Kidney (tissue), 14 donors: ENCODE data around the gene KANK4. TPM values are rescaled to one million over a fixed set of nuclear protein-coding genes. Genes with fewer than 3 reads are reported as not detected.

Experiments used
- DNase-seq, 5 donors: peaks; one replicate each; pipeline ENCODE4 v3.0.0-alpha.2; 2013 to 2020
- FAIRE-seq: peaks from 2 replicates; lab custom pipeline; 2012; peaks lifted over from hg19 to GRCh38; lab: Jason Lieb, UNC
- H3K27ac ChIP-seq, 2 donors: one replicate each; pipeline ENCODE4 v1.7.0; 2013; ENCODE audit warnings: low read depth in 2 of 2, low read length in 2 of 2, inconsistent platforms in 1 of 2
- H3K27me3 ChIP-seq: one replicate; pipeline ENCODE4 v1.7.1; 2013; ENCODE audit warnings: low read length, inconsistent platforms; ENCODE audit not compliant: control insufficient read depth, insufficient read depth
- H3K36me3 ChIP-seq, 3 donors: one replicate each; pipeline versions ENCODE4 v1.7.0 to v1.7.1; 2013; ENCODE audit warnings: low read length in 3 of 3, control low read depth in 1 of 3, inconsistent platforms in 1 of 3; ENCODE audit not compliant: insufficient read depth in 3 of 3, control insufficient read depth in 2 of 3
- H3K4me1 ChIP-seq, 3 donors: one replicate each; pipeline versions ENCODE4 v1.7.0 to v1.7.1; 2013; ENCODE audit warnings: low read length in 3 of 3, inconsistent platforms in 1 of 3, low read depth in 1 of 3; ENCODE audit not compliant: control insufficient read depth in 2 of 3, insufficient read depth in 2 of 3
- H3K4me3 ChIP-seq, 3 donors: one replicate each; pipeline versions ENCODE4 v1.7.0 to v1.8.1; 2013; ENCODE audit warnings: low read length in 3 of 3, control low read depth in 1 of 3, inconsistent platforms in 1 of 3
- H3K9ac ChIP-seq, 3 donors: one replicate each; pipeline versions ENCODE4 v1.7.0 to v1.7.1; 2013; ENCODE audit warnings: low read length in 3 of 3, control low read depth in 1 of 3, inconsistent platforms in 1 of 3
- H3K9me3 ChIP-seq, 3 donors: one replicate each; pipeline versions ENCODE4 v1.7.0 to v1.7.1; 2013; ENCODE audit warnings: low read length in 3 of 3, control low read depth in 1 of 3, inconsistent platforms in 1 of 3; ENCODE audit not compliant: control insufficient read depth in 2 of 3, insufficient read depth in 1 of 3
- intact Hi-C: fragments of 100-400 bp; cut with DNase I; formaldehyde crosslinking; loops from one replicate; pipeline ENCODE4 v1.11.1; 2022
- polyA plus RNA-seq: library from polyadenylated mRNA; stranded (reverse); fragments of 350-450 nt; fragmentation: Illumina TruSeq; extraction: RNeasy Lipid Tissue Mini Kit (QIAGEN cat#74804); gene quantifications from one replicate; pipeline ENCODE4 v1.2.3, GENCODE V29; 2014; ENCODE audit warnings: low read depth, low replicate concordance; ENCODE audit not compliant: insufficient read depth
- total RNA-seq: library from RNA; stranded (reverse); fragmentation: NEBNext Ultra II Directional; extraction: Animal tissue kit (Norgen Biotek cat#: 25700); gene quantifications from one replicate; pipeline ENCODE4 v1.2.1, GENCODE V29; 2021
- TF ChIP-seq, protein P1 (sequence below): IDR thresholded peaks from 3 replicates; pipeline ENCODE4 v1.5.1; 2012; ENCODE audit warnings: mild to moderate bottlenecking, moderate library complexity, borderline replicate concordance; ENCODE audit not compliant: insufficient read depth; ENCODE audit errors: extremely low read depth
- donor health status: control.
- donor health status: control.
- donor health status: control.
- donor health status: control.
- donor health status: control.
- donor health status: DM: yes; HTN: yes; CAD: no.
- donor health status: Normal renal cell carcinoma (clear cell type).

Gene KANK4
- total and polyA plus RNA-seq, 2 donors from 2014 or later: 0.28 to 0.50 TPM

DNA sequence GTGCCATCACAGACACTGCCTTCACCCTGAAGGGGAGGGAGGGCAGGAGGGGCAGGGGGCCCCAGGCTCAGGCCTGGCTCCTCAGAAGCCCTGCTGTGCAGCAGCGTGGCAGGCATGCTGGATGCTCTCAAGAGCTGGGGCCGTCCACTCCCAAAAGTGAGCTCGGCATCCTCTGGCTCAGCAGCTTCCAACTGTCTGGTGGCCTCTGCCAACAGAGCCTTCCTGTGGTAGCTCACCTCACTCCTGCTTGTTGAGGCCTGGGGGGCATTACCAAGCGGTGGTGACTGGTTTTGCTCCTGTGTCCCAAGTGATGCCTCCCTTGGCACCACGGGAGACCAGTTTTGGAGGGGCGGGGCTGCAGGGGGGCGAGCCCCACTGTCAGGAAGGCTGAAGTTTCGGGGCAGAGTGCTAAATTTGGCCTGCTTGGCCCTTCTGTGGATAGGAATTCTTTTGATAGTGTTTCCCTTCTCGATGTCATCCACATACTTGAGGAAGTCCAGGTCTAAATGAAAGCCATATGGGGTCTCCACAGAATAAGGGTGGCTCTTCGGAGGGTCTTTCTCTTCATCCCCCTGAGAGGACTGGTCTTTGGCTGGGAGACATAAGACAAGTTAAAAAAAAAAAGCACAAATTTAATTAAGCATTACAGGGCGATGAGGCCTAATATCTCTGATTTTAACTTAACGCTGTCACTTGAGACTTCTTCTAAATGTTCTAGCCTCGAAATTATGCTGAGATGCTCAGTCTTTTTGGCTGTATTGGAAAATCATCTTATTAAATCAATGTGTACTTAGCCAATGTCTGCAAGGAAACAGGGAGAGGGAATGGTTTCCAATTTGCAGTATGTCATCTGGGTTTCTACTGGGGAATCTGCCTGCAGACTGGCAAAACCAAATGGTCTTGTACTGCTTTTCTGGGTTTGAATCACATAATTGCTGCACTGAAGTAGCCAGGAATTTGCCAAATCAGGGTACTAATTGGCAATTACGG is 44.4 kb downstream of the KANK4 start:
- Histone ChIP-seq H3K27me3 (no peaks in the 10 kb centered on the region), H3K9me3 (peaks cover 0 to 4% (median 0%) of the 10 kb centered on the region in 3 donors), H3K27ac (no peak overlapping the region), H3K4me3 (no peak overlapping the region), H3K36me3 (peaks cover 0 to 2% (median 0%) of the 10 kb centered on the region in 3 donors), H3K9ac (no peak overlapping the region), H3K4me1 (no peaks in the 10 kb centered on the region)
- FAIRE-seq: no peak
- TF ChIP-seq, protein P1, sequence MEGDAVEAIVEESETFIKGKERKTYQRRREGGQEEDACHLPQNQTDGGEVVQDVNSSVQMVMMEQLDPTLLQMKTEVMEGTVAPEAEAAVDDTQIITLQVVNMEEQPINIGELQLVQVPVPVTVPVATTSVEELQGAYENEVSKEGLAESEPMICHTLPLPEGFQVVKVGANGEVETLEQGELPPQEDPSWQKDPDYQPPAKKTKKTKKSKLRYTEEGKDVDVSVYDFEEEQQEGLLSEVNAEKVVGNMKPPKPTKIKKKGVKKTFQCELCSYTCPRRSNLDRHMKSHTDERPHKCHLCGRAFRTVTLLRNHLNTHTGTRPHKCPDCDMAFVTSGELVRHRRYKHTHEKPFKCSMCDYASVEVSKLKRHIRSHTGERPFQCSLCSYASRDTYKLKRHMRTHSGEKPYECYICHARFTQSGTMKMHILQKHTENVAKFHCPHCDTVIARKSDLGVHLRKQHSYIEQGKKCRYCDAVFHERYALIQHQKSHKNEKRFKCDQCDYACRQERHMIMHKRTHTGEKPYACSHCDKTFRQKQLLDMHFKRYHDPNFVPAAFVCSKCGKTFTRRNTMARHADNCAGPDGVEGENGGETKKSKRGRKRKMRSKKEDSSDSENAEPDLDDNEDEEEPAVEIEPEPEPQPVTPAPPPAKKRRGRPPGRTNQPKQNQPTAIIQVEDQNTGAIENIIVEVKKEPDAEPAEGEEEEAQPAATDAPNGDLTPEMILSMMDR: no peak
- intact Hi-C loops: no loop called here
- no peak for DNase-seq

DNA sequence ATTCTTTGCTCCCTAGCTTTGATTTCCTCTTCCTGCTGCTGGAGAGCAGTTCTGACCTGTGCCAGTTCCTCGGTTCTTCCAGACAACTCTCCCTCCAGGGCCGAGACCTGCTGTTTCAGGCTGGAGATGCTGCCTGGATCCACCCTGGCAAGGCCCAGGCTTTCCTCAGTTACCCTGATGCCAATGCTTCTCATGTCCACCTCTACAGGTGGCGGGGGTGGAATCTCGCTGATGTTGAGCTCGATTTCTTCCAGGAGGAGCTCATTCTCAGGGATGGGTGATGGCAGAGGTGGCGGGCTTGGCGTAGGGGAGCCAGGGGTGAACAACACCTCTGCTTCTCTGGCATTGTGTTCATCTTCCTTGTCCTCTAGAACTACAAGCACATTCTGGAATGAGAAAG is 45.3 kb downstream of the KANK4 start:
- H3K27ac ChIP-seq: no peak overlapping the region

DNA sequence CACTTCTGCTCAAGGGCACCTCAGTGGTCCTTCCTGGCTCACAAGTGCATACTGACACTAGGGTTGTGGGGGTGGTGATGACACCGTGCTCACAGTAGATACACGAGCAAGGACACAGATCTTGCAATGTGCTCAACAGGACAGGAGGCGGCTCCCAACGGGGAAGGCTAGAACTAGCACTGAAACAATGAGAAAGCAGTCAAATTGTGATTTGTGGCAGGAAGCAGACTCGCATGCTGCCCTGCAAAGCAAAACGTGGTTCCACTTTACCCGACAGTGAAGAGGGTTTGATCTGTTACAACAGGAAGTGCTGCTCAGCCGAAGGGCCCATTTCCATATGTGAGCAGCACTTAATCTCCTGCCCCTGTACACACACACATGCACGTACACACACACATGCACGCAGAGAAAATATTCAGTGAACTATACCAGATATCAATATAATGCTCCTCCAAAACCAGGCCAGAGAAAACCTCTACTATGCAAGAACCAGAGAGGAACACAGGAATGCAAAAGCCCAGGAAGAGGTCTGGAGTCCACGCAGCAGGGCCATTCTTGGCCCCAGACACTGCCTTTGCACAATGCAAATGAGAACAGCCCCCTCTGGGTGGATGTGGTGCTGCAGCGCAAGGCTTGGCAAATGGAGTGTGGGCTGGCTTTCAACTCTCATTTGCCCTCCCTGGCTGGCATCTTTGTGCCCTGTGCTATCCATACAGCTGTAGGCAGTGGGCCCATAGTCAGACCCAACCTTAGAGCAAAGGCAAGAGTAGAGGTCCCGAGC is 47.1 kb downstream of the KANK4 start:
- Histone ChIP-seq H3K4me3 (no peak overlapping the region), H3K9me3 (no peaks in the 10 kb centered on the region), H3K4me1 (no peaks in the 10 kb centered on the region), H3K36me3 (peaks cover 0 to 4% (median 0%) of the 10 kb centered on the region in 3 donors), H3K27ac (no peak overlapping the region), H3K27me3 (no peaks in the 10 kb centered on the region), H3K9ac (no peak overlapping the region)
- no peak for FAIRE-seq
- DNase-seq: peak in 3 of 5 donors; percentile 55 to 83 (median 56)
- intact Hi-C loops: no loop called here
- TF ChIP-seq, protein P1: no peak

More for the DNA sequence above, 45.3 kb downstream of the KANK4 start:
- Histone ChIP-seq H3K4me1 (no peaks in the 10 kb centered on the region), H3K9ac (no peak overlapping the region), H3K9me3 (peaks cover 0 to 4% (median 0%) of the 10 kb centered on the region in 3 donors), H3K27me3 (no peaks in the 10 kb centered on the region), H3K4me3 (no peak overlapping the region), H3K36me3 (peaks cover 0 to 2% (median 0%) of the 10 kb centered on the region in 3 donors)
- DNase-seq (no peak), FAIRE-seq (no peak)
- intact Hi-C loops: no loop called here
- TF ChIP-seq, protein P1: no peak
